GM21825 (cell line): ENCODE results near the gene VMAC.

Experiments
- ATAC-seq: cut with Tn5 transposase; IDR thresholded peaks from one replicate; pipeline ENCODE4 v1.9.1; 2021; ENCODE audit warnings: mild to moderate bottlenecking, moderate library complexity; ENCODE audit not compliant: unreplicated experiment

Gene VMAC

GRCh38 chr19:5927441-5927821 is 22.8 kb downstream of the VMAC start:
- ATAC-seq = no peak

GRCh38 chr19:5929179-5929578 is 24.5 kb downstream of the VMAC start:
- ATAC-seq = no peak

DNA sequence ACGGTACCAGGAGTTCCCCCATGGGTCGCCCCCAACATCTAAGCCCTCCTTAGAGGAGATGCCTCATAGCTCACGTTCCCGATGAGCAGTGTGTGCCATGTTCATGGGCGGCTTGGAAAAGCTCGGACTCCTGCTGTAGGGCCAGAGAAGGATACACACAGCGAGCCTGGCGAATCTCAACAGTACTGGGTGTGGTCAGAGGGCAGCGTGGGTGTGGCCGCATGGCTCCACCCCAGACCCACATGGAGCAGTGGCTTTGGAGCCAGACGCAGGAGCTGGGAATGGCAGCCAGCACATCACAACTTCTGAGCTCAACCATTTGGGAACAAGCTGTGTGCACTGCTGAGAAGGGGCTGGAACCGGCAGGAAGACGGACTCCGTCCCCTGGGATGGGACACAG is 25.0 kb downstream of the VMAC start:
- no peak for ATAC-seq

DNA sequence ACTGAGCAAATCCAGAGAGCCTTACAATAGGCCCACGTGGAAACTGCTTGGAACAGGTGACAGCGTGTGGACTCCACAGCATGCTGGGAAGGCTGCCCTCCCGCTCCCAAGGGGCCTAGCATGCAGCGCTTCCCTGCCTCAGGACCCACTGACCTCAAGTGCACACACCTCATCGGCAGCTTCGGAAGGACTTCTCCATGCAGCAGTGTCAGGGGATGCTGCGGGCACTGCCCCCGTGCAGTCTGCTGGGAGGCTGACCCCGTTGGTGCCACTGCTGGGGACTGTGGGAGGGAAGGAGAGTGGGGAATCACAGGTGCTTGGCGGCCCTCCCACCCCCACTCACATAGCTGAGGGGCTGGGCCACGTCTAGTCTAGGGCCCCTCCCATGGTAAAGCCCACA is 26.6 kb downstream of the VMAC start:
- ATAC-seq = no peak

- ATAC-seq = no peak
Measured at GRCh38 chr19:5932146-5932545, 27.5 kb downstream of the VMAC start.

DNA sequence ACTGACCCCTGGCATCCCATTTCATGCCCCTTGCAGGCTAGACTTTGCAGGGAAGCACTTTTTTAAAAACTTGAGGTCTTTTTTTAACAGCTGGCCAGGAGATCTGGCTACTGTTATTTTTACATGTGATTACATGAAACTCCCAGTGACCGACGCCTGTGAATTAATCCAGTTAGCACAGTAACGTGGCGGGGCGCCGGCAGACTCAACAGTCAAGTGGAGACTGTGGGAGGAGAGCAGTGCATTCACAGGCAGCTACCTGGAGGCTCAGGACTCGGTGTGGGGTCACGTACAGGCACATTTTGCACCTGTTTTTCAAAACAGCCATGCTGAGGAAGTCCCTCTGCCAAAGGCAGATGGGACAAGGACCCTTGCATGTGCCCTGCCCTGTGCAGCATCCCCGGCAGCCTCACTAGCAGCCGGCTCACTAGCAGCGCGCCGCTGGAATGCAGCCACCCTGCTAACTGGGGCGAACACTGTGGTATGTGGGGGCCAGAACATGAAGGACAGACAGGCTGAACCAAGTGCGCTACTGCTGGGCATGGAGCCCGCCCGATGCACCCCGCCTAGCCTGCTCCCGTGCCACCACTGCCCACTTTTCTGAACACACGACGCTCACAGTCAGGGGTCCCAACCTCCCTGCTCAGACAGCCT is 28.1 kb downstream of the VMAC start:
- no peak for ATAC-seq

GRCh38 chr19:5933391-5934068 is 28.9 kb downstream of the VMAC start:
- no peak for ATAC-seq

DNA sequence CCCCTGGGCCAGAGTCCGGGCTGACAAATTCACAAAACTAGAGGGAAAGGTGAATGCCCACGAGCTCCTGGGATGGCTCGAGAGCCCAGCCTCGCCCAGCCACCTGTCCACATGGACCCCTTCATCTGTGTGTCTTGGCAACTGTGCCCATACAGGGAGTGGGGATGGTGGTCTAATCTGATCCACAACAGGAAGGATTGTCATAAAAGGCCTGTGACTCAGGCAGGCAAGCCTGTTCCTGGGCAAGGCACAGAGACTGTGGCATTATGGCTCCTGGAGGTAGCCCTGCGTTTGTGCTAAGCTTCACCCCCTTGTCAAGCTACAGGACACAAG is 29.4 kb downstream of the VMAC start:
- no peak for ATAC-seq

DNA sequence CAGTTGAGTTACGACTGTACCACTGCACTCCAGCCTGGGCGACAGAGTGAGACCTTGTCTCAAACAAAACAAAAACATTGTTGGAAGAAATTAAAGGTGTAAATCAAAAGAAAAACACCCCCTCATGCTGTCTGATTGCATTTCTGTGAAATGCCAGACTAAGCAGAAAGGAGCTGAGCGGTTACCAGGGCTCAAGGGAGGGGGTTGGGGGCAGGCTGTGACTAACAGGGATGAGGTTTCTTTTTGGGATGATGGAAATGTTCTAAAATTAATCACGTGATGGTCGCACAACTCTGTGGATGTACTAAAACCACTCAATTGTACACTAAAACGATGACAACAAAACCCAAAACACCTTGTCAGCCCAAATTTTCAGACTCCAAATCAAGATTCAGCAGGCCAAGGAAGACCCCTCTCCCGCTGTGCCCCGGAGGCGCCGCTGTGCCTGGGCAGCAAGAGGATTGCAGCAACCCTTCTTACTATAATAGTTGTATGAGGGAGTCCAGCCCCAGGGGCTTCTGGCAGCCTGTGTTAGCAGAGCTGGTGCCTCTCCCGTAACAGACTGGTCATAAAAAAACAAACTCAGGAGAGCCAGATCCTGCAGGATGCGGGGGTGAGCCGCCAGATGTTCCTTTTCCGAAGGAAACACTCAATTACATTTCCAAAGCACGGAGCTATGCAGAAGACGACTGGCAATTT is 30.3 kb downstream of the VMAC start:
- no peak for ATAC-seq

GRCh38 chr19:5935473-5936291 is 31.0 kb downstream of the VMAC start:
- ATAC-seq = no peak

- ATAC-seq = no peak
Measured at GRCh38 chr19:5936292-5936592, 31.6 kb downstream of the VMAC start.

- no peak for ATAC-seq
Measured at GRCh38 chr19:5937550-5937949, 32.9 kb downstream of the VMAC start.

DNA sequence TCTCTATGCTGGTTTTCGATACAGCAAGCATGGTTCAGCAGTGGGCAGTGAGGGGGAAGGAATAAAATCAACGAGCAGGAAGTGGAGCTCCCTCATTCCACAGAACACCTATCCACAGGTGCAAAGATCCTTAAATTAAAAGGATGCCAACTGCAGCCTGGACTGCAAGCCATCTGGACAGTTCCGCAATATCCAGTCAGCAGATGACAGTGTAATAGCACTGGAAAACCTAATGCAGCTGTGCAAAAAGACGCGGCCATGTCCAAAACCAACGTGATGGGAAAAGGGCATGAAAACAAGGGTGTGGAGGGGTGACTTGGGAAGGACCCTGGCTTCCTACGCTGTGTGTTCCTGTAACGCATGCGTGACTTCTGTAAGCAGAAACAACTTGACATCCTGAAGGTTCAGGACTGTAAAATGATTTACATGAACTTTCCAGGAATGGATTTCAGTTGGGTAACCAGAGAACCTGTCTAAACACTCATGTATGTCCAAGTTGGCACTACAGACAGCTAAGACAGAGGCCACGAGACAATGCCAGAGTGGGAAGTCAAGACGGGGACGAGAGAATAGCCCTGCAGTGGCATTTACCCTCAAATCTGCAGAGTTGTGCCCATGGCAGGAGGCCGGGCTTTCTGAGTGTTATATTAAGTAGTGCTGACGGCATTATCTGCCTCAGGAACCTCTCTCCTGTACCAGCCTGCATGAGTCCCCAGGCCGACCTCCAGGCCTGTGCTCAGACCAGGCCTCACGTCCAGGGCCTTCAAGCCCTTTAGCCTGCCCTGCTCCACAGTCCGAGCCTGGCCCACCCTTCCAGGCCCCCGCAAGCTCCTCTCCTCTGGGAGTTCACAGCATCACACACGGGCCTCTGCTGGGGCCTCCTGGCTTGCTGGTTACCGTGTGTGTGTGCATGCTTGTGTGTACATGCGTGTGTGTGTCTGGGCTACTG is 35.9 kb downstream of the VMAC start:
- ATAC-seq = no peak

DNA sequence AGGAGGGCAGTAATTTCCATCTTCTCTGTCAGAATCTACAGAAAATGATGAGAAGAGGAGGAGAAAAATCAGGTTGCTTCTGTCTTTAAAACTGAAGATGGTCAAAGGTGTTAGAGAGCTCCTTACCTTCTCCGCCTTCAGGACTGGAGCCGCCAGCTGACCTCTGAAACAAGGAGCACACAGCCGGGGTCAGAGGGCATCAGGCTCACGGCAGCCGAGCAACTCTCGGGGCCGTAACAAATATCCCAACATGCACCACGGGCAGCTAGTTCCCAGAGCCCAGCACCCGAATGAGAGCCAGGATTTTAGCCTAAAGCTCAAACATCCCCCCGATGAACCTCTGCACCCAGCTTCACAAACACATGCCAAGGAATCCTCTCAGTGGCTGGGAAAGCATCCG is 37.0 kb downstream of the VMAC start:
- no peak for ATAC-seq

DNA sequence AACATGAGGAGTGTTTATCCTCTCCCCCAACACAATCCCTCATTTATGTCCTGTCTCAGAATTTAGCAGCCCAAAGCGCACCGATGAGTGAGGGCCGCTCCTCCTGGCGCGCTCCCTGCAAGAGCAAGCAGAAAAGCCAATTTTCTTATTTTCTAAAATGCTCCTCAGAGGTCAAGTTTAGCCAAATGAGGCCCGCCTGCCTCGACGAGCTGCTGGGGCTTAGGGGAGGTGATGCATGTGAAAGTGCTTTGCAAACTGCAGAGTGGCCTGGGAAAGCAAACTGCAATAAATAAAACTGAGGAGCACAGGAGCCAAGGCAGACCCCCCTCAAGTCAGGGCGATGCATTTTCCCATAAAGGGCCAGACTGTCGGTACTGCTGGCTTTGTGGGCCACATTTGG is 38.4 kb downstream of the VMAC start:
- no peak for ATAC-seq

GRCh38 chr19:5943623-5944022 is 39.0 kb downstream of the VMAC start:
- ATAC-seq = no peak

GRCh38 chr19:5947435-5947834 is 42.8 kb downstream of the VMAC start:
- no peak for ATAC-seq

GRCh38 chr19:5948752-5949564 is 44.3 kb downstream of the VMAC start:
- ATAC-seq = no peak

- no peak for ATAC-seq
Measured at GRCh38 chr19:5949792-5950305, 45.2 kb downstream of the VMAC start.

DNA sequence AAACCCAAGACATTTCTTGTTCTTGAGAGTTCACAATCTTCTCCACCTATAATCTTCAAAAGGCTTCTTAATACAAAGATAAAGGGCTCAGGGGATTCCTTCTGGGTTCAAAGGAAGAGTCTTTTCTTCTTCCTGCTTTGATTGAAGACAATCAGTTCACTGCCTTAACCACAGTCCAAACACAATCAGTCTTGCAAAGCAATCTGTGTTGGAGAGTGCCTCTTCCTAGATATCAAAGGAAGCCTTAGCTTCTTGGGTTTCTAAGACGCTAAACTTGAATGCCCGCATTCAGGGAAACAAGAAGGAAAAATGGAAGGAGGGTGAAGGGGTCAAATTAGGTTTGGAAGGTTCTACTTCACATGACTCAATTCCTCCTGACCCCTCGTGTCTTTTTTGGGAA is 46.1 kb downstream of the VMAC start:
- no peak for ATAC-seq
